Measurements from ENCODE around the gene ZNF831.

DNA sequence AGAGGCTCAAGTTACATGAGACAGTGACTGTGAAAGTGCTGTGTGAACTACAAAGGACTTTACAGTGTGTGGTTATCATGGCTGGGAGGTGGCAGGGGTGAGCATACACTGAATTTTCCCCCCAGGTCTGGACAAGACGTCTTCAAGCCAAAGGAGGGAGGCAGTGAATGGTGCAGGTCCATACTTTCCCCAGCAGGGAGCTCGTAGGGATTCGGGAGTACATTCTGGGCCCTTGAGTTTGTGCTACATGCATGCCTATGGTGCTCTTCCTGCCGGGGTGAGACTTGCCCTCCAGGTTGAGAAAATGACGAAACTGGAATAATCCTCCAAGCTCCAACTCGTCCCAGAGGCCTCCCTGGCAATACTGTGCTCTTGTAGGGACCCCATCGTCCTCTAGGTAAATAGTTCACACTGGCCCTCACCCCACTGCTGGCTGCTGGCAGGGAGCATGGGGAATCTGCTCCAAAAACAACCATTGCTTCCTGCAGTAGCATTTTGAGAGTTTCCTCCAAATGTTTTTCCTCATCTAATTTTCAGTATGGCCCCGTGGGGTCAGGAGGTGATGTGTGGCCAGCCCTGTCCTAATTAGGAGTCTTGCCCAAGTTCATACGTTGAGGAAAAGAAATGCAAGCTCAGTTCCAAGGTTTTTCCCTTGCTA, 57.6 kb downstream of the ZNF831 start:
- TF ChIP-seq, protein P1, sequence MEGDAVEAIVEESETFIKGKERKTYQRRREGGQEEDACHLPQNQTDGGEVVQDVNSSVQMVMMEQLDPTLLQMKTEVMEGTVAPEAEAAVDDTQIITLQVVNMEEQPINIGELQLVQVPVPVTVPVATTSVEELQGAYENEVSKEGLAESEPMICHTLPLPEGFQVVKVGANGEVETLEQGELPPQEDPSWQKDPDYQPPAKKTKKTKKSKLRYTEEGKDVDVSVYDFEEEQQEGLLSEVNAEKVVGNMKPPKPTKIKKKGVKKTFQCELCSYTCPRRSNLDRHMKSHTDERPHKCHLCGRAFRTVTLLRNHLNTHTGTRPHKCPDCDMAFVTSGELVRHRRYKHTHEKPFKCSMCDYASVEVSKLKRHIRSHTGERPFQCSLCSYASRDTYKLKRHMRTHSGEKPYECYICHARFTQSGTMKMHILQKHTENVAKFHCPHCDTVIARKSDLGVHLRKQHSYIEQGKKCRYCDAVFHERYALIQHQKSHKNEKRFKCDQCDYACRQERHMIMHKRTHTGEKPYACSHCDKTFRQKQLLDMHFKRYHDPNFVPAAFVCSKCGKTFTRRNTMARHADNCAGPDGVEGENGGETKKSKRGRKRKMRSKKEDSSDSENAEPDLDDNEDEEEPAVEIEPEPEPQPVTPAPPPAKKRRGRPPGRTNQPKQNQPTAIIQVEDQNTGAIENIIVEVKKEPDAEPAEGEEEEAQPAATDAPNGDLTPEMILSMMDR (IDR thresholded peaks at IDR 0.05 in 4 of 5, conservative IDR thresholded peaks at IDR 0.05 in 1 of 5): no peak
- no peak for TF ChIP-seq POLR2A (IDR thresholded peaks at IDR 0.05)
